H1 (cell line): ENCODE measurements around the gene SMARCC1.

ENCODE experiments used
- SRF ChIP-seq: IDR thresholded peaks from 2 replicates; pipeline ENCODE4 v1.6.1; 2011; ENCODE audit warnings: mild to moderate bottlenecking, low read depth, low read length, moderate library complexity
- YY1 ChIP-seq: IDR thresholded peaks from 2 replicates; pipeline ENCODE4 v1.6.1; 2011; ENCODE audit warnings: low read depth, mild to moderate bottlenecking, low read length
- TF ChIP-seq, protein P1 (sequence below): IDR thresholded peaks from 2 replicates; pipeline ENCODE4 v1.6.1; 2012; ENCODE audit warnings: inconsistent platforms
- TF ChIP-seq, protein P2 (sequence below), 3 experiments: IDR thresholded peaks; 1 replicate in 2 of 3; 2 replicates in 1 of 3; pipeline versions ENCODE4 v1.5.1 to v1.6.1; 2011; ENCODE audit warnings: low read length in 3 of 3, mild to moderate bottlenecking in 3 of 3, inconsistent platforms in 2 of 3, low read depth in 1 of 3, moderate library complexity in 1 of 3; ENCODE audit not compliant: insufficient read depth in 1 of 3; ENCODE audit errors: control extremely low read depth in 1 of 3

DNA sequence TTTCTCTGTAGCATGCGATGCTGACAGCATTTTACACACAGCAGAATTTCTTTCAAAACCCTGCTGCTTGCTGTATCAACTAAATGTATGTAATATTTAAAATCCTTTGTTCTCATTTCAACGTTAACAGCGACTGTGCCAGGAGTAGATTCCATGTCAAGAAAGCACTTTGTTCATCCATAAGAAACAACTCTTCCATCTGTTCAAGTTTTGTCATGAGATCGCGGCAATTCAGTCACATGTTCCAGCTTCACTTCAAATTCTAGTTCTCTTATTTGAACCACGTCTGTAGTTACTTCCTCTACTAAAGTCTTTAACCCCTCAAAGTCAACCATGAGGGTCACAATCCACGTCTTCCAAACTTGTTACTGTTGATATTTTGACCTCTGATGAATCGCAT, 50.6 kb downstream of the SMARCC1 start:
- TF ChIP-seq, protein P1, sequence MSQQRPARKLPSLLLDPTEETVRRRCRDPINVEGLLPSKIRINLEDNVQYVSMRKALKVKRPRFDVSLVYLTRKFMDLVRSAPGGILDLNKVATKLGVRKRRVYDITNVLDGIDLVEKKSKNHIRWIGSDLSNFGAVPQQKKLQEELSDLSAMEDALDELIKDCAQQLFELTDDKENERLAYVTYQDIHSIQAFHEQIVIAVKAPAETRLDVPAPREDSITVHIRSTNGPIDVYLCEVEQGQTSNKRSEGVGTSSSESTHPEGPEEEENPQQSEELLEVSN: no peak
- TF ChIP-seq YY1 (no peak), SRF (no peak)
- TF ChIP-seq, protein P2, sequence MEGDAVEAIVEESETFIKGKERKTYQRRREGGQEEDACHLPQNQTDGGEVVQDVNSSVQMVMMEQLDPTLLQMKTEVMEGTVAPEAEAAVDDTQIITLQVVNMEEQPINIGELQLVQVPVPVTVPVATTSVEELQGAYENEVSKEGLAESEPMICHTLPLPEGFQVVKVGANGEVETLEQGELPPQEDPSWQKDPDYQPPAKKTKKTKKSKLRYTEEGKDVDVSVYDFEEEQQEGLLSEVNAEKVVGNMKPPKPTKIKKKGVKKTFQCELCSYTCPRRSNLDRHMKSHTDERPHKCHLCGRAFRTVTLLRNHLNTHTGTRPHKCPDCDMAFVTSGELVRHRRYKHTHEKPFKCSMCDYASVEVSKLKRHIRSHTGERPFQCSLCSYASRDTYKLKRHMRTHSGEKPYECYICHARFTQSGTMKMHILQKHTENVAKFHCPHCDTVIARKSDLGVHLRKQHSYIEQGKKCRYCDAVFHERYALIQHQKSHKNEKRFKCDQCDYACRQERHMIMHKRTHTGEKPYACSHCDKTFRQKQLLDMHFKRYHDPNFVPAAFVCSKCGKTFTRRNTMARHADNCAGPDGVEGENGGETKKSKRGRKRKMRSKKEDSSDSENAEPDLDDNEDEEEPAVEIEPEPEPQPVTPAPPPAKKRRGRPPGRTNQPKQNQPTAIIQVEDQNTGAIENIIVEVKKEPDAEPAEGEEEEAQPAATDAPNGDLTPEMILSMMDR (IDR thresholded peaks at IDR 0.05; ENCODE audit: control extremely low read depth in 1 of 3, insufficient read depth in 1 of 3, low read depth in 1 of 3, low read length in 3 of 3): no peak
